Keratinocyte (primary cell): ENCODE data around the gene SEPHS2.

Experiments
- CTCF ChIP-seq, 3 experiments: IDR thresholded peaks in 1 of 3; conservative IDR thresholded peaks in 1 of 3; optimal IDR thresholded peaks in 1 of 3; 2 replicates in 2 of 3; 3 replicates in 1 of 3; pipeline versions ENCODE3 to v1.5.1; 2011; ENCODE audit warnings: low read length in 3 of 3, mild to moderate bottlenecking in 3 of 3, moderate library complexity in 2 of 3, control low read depth in 1 of 3, inconsistent platforms in 1 of 3; ENCODE audit not compliant: insufficient read depth in 2 of 3; ENCODE audit errors: extremely low read depth in 1 of 3
- EZH2 ChIP-seq: IDR thresholded peaks from one replicate; pipeline ENCODE4 v1.6.1; 2012; ENCODE audit warnings: inconsistent platforms, mild to moderate bottlenecking, low read length, moderate library complexity

- TF ChIP-seq EZH2 (no peak), CTCF (optimal IDR thresholded peaks at IDR 0.05 in 1 of 3, IDR thresholded peaks at IDR 0.05 in 1 of 3, conservative IDR thresholded peaks at IDR 0.05 in 1 of 3; ENCODE audit: extremely low read depth in 1 of 3, insufficient read depth in 2 of 3, low read length in 3 of 3) (no peak)
These were observed 37.7 kb downstream of the SEPHS2 start for GRCh38 chr16:30407804-30408534.
